ENCODE measurements around the gene PDE12.

- TF ChIP-seq GATA2 (IDR thresholded peaks at IDR 0.05; ENCODE audit: low read depth, low read length) (no peak), GATA3 (IDR thresholded peaks at IDR 0.05; ENCODE audit: low read depth, low read length) (no peak)
These were observed 10.3 kb upstream of the PDE12 start for GRCh38 chr3:57545636-57546268.
